GM15510 (cell line): ENCODE data around the gene PIP5K1B.
A peak's percentile ranks its signal among the peaks of the same experiment; 100 is the strongest.

ENCODE experiments used
- POLR2A ChIP-seq: IDR thresholded peaks from 3 replicates; pipeline ENCODE4 v1.6.1; 2011; ENCODE audit warnings: borderline replicate concordance; ENCODE audit not compliant: insufficient read length; ENCODE audit errors: extremely low read depth

PIP5K1B gene

DNA sequence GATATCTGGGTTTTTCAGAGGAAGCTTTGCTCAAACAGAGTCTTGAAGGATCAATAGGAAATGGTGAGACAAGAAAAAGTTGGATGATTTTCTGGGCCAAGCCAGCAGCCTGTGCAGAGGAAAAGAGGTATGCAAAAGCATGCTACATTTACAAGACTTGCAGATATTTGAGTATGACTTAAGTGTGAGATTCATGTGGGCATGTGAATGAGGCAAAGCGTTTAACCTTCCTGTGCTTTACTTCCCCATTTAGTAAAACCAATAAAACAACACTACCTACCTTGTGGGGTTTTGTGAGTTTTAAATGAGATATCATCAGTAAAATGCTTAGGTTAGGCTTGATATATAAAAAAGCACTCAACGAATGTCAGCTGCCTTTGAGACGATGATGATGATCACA, 58.1 kb downstream of the PIP5K1B start:
- TF ChIP-seq POLR2A: no peak

- TF ChIP-seq POLR2A: no peak
Measured at GRCh38 chr9:68768619-68769018, 63.6 kb downstream of the PIP5K1B start.

DNA sequence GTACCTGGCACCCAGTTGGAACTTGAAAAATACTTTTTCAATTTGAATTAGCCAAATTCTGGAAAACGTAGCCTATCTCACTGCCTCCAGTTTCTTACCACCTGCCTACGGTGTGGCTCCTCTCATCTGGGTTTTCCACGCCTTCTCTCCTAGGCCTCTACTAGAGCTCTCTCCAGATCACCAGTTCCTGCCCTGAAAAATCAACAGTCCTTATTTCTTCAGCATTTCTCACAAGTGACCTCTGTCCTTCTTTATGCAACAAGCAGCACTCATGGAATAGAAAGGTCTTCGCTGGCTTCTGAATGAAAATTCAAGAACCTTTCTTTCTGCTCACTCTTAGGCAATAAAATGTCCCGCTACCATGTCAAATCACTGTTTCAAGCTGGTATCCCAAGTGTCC, 64.8 kb downstream of the PIP5K1B start:
- TF ChIP-seq POLR2A: no peak

- no peak for TF ChIP-seq POLR2A
Measured at GRCh38 chr9:68771376-68771775, 66.3 kb downstream of the PIP5K1B start.

DNA sequence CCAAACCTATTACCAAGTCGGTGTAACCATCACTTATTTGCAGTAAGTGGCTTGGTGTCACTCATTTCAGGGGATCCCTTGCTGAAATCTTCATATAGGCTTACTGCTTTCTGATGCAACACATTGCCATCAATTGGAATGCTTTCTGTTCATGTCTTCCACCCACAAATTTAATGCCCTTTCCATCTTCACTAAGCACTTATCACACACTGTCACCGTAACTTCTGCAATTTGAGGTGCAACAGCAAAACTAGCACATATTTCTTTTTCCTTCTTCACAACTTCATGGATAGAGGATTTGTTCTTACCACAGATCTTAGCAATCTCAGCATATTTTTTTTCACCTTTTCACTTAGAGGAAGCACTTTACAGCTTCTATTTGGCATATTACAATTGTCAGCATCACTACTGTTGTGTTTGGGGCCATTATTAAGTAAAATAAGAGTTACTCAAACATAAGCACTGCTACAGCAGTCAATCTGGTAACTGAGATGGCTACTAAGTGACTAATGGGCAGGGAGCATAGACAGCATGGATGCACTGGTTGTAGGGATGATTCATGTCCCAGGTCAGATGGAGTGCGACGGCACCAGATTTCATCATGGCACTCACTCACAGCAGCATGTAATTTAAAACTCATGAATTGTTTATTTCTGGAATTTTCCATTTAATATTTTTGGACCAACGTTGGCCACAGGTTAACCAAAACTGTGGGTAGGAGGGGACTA, 70.1 kb downstream of the PIP5K1B start:
- TF ChIP-seq POLR2A: no peak

DNA sequence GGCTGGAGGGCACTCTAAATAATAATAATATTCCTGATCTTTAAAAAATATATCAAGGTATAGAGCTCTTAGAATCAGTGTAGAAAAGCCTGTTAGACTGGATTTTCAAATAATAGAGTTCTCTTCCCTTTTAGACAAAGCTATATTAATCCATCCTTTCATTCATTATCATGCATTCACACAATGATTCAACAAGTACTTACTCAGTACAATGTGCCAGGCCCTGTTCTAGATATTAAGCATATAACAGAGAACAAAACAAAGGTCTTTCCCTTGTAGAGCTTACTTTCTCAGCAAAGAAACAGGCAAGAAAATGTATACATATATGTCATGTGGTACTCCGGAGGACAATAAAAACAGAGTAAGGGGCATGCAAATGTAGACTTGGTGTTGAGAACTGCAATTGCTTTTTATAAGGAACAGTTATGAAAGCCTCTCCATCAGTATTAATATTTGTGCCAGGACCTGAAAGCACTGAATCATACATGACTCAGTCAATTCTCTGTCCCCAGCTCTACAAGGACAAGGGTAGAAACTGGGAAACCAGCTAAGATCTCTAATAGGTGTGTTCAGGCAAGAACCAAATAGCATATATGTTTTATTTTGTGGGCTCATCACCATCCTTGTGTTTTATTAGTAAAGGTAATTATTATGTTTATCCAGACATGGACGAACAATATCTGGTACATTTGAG, 72.2 kb downstream of the PIP5K1B start:
- no peak for TF ChIP-seq POLR2A

- TF ChIP-seq POLR2A: no peak
Measured at GRCh38 chr9:68778635-68779034, 73.6 kb downstream of the PIP5K1B start.

- peak; percentile 79 for TF ChIP-seq POLR2A
Measured at GRCh38 chr9:68779558-68780379, 74.7 kb downstream of the PIP5K1B start.

GRCh38 chr9:68780380-68780712, 75.3 kb downstream of the PIP5K1B start:
- TF ChIP-seq POLR2A: no peak

DNA sequence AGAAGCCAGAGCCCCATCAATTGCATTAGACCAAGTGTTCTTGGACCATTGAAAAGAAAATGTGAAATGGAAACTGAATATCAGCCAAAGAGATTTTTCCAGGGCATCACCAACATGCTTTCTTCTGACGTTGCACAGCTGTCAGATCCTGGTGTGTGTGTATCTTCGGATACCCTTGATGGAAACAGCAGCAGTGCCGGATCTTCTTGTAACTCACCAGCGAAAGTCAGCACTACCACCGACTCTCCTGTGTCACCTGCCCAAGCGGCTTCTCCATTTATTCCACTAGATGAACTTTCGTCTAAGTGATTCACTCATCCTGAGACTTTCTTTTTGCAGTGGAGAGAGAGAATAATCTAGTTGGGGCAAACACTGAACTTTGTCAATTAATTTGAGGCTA, 75.7 kb downstream of the PIP5K1B start:
- TF ChIP-seq POLR2A: no peak

DNA sequence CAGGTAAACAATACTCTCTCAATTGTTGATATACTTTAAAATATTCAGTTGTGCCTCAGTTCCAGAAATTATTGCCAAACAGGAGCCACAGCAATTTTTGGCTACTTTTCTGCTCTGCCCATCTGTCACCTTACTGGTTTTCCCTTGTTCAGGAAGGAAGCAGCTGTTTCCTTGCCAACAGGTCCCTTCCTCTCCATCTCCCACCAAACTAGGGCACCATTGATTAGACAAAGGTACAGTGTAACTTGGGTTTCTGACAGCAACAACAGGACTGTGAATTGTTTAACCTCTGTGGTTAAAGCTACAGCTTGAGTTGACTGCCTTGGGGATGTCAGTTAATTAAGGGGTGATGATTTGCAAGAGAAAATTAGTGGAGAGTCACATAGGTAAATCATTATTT, 76.9 kb downstream of the PIP5K1B start:
- no peak for TF ChIP-seq POLR2A

- no peak for TF ChIP-seq POLR2A
Measured at GRCh38 chr9:68782546-68782945, 77.5 kb downstream of the PIP5K1B start.

- no peak for TF ChIP-seq POLR2A
Measured at GRCh38 chr9:68785965-68786364, 80.9 kb downstream of the PIP5K1B start.

DNA sequence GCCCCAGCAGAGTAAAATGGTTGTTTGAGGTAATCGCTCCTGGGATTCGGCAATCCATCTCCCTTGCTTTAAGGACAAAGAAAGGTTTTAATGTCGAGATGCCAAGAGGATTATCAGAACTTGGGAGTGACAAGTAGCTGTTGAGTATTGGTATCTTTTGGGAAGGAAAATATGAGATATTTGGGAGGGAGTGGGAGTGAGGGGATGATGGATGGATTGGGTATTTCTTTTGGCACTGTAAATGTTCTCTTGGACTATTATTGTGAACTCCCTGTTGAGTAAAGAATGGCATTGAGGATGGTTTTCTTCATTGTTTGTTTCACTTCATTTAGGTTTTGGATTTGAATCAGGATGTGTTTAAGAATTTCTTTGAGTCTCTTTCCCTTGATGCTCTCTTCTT, 86.1 kb downstream of the PIP5K1B start:
- no peak for TF ChIP-seq POLR2A

DNA sequence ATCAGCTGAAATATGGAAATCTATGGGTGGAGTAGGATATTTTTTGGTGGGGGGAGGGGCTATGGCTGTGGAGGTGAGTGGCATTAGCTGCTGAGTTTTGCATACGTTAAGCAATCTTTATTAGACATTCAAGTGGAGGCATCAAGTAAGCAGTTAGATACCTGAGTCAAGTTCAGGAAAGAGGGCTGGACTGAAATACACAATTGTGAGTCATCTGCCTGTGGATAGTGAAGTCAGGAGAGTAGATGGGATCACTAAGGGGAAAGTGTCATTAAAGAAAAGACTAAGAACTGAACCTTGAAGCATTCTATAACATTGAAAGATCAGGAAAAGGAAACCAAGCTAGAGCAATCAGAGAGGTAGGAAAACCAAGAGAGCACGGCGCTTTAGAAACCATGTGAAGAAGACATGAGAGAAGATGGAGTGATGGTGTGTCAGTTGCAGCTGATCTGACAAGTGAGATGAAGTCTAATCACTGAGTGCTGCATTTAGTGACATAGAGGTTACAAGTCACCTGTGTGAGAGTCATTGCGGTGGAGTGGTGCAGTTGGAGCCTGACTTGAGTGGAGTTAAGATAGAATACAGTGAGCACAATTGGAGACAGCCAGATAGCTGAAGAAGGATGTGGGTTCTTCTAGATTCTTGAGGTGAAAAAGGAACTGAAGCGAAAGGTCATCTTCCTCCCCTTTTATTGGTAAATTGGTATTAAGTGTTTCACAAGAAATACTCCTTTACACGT, 88.7 kb downstream of the PIP5K1B start:
- TF ChIP-seq POLR2A: no peak
